ENCODE data around the gene CCDC187.
"Not testable (repeated sequence)": the region's sequence is repeated elsewhere in the genome, so short reads cannot be mapped to it uniquely, and the experiment has no call there.

Gene CCDC187

DNA sequence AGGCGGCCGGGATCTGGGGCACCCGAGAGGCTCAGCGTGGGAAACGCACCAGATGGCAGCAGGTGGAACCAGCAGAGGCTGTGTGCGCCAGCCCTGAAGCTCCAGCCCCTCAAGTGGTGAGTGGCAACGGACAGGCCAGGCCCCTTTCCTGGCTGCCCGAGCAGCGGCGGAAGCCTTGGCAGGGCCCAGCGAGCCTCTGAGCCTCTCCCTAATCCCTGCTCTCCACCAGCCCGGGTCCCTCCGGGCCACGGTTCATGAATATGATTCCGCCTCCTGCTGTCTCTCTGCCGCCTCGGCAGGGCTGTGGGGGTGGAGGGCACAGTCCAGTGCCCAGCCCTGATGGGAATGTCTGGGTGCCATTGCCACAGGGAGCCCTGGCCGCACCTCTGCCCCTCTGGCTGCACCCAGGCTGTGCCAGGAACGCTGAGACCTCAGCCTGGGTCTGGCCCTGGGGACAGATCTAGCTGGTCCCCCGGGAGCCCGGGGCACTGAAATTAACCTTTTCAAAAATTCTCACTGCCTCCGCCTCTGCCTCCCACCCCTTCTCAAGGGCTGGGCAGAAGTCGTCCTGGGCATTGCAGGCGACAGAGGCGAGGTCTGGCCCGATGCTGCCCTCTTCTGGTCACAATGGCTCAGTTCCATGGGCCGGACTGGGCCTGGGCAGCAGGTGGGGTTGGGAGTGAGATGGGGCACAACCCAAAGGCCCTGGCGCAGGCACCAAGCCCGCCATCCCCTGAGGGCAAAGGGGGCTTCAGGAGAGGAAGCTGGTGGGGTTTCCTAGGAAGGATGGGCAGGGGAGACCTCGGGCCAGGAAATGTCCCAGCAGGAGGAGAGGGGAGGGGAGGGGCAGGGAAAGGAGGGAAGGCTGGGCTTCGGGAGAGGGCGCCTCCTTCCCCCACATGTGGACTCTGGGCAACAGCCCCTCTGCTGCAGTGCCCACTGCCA lies 20.3 kb downstream of the CCDC187 start:
- peak; percentile 61 for DNase-seq

DNA sequence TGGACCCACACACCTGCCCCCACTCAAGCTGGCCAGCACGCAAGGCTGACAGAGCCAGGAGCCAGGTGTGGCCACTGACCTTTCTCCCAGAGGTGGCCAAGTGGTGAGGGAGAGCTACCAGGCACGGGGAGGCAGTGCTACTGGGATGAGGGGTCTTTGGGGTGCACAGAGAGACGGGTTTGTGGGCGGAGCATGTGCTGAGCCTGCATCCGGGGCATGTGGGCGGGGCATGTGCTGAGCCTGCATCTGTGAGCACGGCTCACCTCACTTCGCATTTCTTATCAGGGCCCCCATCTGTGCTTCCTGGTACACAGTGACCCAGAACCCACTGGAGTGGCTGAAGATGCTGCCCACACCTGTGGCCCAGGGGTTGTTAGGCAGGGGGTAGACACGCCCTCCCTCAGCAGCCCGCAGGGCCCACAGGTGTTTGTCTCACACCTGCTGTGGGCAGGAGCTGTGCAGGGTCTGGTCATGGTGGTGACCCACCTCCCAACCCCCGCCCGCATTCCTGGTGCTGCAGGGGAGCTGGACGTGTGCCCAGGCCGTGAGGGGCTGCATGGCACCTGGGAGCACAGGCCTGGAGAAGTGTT lies 21.5 kb downstream of the CCDC187 start:
- DNase-seq, result peak; percentile 26

DNA sequence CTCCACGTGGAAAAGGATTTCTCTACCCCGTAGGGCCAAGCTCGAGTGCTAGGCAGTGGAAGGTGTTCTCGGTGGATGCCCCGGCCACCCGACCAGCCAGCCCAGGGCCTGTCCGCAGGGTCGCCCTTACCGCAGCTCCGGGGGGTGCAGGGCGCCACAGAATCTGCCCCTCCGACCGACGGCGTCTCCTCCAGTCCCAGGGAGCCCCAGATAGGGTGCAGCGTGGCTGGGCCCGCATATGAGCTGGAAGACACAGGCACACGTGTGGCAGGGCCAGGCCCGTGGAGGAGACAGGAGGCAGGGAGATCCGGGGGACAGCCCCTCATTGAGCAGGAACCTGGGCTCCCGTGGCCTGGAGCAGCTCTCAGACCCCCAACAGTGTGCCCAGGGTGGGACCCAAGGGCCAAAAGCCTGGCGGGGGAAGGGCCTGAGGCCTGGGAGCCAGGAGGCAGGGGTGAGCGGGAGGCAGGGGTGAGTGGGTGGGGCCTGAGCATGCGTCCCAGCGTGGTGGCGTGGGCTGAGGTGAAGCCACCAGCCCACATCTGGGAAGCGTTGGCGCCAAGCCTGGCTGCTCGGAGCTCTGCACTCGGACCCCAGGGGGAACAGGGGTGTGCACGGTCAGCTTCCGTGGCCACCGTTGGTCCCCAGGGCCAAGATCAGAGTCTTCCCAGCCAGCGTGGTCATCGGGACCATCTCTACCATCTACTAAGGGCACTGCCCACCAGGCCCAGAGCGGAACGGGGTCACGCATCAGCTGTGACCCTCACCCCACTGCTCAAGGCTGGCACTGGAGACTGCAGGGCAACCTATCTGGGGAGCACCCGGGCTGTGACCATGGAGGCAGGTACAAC lies 22.2 kb downstream of the CCDC187 start:
- DNase-seq, result no peak

DNA sequence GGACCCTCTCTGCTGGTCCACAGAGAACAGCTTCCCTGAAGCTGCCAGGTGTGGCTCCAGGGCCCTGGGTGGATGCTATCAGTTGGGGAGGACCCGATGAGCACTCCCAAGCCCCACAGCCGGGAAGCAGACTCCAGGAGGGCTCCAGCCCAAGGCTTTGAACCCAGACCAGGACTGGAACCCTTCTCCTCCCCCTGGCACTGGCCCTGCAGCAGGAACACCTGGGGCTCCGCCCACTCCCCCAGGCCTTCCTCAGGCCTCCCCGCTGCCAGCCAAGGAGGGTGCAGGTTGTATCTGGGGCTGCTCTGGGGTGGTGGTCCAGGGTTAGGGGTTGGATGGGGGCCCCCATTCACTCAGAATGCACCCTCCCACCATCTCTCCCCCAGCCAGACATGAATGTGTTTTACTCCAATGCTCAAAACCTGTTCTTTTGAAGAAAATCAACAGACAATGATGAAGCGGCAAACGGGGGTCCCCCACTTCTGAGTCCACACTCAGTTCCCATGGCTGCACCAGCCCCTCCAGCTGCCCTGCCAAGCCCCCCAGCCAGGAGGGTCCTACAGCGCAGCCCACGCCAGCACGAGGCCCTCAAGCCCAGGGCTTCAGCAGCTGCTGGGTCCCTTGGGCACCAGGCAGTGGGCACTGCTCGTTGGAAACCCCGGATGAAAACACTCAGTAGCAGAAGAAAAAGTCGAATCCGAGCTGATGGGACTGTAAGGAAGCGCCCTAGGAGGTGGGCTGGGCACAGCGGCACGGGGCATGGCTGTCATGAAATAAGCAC lies 23.2 kb downstream of the CCDC187 start:
- DNase-seq, result no peak

DNA sequence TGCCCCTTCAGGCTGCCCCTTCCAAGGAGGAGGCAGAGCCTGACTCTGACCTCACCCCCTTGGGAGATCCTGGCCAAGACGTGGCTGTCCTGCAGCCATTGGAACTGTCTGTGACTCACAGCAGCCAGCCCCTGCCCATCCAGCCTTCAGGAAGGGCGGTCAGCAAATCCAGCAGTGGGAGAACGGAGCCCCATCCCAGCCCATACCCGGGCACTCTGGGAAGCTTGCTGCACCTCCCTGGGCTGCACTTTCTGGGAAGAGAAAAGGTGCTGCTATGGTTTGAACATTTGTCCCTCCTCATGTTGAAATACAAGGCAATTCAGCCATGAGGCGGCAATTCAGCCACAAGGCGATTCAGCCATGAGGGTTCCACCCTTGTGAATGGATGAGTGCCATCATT lies 24.4 kb downstream of the CCDC187 start:
- DNase-seq, result no peak

DNA sequence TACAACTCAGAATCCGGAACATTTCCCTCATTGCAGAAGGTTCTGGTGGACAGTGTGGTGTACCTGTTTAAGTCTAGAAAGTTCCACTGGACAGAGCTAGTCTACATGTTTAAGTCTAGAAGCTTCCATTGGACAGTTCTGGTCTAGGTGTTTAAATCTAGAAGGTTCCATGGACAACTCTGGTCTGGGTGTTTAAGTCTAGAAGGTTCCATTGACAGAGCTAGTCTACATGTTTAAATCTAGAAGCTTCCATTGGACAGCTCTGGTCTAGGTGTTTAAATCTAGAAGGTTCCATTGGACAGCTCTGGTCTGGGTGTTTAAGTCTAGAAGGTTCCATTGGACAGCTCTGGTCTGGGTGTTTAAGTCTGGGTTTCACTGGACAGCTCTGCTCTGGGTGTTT lies 25.0 kb downstream of the CCDC187 start:
- no peak for DNase-seq

DNA sequence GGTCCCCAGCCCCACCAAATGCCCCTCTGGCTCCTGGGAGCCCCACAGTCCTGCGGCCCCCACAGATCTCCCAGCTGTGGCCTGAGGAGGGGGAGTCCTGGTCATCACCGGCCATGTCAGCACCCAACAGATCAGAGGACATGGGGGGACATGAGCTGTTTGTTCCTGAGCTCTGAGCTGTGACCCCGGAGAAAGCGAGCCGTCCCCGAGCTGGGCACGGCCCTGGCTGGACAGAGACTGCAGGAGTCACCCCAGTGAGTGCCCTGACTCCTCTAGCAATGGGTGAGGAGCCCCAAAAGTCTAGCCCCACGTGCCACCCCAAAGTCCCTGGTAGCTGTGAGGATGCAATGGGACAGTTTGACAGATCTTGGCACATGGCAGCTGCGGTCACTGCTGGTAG lies 25.7 kb downstream of the CCDC187 start:
- DNase-seq, result no peak

DNA sequence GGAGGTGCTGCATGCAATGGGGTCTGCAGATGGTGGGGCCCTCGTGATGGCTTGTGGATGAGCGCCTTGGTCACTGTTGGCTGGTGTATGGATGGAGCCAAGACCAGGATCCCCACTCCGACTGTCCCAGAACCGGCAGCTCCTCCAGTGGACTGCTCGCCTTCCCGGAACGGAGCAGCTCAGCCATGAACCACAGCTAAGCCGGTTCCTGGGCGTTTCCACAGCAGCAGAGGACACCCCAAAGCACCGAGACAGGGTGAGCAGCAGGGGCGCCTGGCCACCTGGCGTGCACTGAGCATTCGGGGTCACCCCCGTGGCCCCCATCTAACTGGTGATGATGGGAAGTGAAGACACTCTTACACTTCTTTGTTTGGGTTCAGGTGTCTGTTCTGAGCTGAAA lies 26.1 kb downstream of the CCDC187 start:
- DNase-seq, result no peak

DNA sequence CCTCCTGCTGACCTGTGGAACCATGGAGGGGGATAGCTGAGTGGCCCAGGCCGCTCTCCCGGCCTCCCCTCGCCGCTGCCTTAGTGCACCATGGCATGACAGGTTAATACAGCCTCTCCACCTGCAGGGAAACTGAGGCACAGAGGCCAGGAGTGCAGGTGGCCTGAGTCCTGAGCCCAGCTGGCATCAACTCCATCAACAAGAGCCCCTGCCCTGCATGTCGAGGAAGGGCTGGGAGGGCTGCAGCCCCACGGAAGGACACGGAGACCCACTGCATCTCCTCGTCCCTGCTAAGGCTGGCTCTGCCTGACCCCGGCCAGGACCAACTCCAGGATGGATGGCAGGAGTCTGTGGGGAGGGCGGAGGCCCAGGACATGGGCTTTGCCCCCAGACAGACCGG lies 27.2 kb downstream of the CCDC187 start:
- no peak for DNase-seq

DNA sequence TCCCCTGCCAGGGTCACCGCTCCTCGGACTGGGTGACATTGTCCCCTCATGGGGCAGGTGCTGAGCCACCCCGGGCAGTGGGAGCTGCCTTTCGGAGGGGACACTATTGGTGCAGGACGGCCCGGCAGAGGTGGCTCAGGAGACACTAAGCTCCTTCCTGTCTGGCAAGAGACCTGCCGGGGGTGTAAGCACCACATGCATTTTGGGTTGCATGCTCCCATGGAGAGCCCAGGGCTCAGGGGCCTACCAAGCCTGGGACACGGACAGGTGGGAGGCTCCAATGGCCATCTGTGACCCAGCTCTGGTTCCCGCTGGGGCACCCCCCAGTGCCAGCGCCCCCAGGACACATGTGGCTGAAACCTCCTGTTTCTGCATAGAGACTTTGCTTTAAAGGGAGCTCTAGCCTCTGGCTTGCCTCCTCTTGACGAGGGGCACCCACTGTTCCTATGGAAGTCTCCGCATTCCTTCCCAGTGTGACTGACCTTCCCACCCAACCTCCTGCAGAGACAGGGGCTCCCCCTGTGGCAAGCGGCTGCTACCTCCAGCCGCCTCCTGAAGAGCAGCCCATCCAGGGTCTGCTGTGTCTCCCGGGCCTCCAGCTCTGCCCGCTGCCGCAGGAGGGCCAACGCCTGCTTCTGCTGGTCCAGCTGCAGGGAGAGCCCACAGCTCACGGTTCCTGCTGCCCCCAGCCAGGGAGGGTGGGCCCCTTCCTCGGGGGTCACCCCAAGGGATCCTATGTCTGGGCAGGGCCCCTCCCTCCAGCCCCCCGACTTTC lies 28.1 kb downstream of the CCDC187 start:
- DNase-seq, result no peak

DNA sequence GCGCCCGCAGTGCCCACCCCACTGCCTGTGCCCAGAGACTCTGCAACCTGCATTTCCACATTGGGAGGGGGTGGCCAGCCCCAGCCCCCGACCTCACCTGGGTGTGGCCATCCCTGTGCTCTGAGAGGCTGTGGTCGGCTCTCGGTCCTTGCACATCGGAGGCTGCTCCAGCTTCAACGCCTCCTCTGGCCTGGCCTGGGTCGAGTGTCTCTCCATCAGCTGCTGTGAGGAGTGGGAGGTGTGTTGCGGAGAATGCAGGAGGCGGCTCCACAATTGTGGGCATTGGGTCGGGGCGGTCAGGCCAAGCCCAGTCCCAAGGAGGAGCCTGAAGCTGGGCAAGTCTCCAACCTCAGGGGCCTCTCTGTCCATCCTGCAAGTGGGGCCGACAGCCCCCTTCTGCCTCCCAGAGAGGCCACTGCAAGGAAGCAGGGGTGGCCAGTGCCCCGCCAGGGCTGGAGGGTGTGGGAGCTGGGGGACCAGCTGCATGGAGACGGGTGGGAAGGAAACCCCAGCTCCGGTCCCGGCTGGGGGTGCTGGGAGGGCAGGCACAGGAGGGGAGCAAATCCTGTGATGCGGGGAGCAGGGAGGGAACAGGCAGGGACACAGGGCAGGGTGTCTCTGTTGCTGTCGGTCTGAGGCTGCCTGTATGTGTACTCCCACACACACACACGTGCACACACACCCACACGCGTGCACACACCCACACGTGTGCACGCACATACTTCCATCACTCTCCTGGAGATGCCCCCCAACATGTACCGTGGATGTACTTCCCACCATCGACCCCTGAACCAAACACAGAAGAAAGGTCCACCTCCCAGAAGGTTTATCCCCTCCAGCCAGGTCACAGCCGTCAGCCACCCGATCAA lies 28.9 kb downstream of the CCDC187 start:
- DNase-seq, result no peak

DNA sequence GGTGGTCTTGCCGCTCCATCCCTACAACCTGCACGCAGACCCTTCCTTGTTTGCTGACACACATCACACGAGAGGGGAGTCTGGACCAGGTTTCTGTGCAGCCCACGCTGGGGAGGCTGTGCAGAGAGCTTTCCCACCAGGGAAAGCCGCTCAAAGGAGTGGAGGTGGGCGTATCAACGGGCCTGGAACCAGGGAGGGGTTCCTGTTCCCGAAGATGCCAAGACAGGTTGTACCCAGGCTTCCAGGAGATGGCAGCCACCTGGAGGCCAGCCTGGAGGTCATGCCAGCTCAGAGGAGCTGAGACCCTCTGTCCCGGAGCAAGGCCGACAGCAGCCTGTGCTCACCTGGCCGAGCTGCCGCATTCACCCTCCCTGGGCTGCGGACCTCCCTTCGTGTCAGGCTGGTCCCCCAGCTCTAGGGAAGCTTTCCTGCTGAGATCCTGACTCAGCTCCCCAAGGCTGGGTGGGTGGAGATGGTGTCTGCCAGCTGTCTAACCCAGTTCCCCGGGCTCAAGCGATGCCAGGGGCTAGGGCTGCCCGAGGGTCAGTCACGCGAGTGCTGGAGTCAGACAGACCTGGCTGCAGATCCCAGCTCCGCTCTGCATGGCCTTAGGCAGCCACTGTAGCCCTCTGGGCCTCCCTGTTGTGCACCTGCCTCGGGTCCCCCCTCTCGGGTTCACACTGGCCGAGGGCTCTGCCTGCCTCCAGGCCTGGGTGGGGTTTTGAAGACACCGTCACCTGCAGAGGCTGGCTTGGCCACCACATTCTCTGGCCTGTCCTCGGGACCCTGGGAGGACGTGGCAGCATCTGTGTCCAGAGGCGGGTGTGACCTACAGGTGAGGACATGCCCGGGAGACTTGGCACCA lies 29.7 kb downstream of the CCDC187 start:
- DNase-seq, result no peak

DNA sequence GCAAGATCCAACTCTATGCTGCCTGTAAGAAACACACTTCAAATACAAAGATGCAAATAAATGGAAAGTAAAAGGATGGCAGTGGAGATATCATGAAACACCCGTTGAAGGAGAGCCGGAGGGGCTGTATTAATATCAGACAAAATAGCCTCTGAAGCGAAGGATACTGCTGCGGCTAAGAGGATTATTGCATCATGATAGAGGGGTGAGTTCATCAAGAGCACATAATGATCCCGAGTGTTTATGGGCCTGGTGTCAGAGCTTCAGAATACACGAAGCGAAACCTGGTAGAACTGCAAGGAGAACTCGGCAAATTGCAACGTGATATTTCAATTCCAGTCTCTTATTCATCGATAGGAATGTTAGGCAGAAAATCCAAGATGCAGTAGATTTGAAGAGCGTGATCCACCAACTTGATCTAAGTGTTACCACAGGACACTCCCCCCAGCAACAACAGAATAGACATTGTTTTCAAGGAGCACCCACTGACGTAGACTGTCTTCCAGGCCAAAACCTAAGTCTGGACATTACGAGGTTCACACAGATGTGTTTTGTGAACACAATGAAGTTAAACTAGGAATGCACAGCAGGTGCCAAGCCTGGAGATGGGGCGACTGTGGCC lies 30.5 kb downstream of the CCDC187 start:
- DNase-seq, result no peak

DNA sequence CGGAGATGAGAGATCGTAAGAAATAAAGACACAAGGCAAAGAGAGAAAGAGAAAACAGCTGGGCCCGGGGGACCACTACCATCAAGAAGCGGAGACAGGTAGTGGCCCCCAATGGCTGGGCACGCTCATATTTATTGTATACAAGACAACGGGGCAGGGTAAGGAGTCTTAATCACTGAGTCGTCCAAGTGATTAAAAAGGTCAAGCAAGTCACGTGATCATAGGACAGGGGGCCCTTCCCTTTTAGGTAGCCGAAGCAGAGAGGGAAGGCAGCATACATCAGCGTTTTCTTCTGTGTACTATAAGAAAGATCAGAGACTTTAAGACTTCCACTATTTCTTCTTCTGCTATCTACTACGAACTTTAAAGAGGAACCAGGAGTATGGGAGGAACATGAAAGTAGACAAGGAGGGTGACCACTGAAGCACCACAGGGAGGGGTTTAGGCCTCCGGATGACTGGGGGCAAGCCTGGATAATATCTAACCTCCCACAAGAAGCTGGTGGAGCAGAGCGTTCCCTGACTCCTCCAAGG lies 33.7 kb downstream of the CCDC187 start:
- DNase-seq, result no peak

DNA sequence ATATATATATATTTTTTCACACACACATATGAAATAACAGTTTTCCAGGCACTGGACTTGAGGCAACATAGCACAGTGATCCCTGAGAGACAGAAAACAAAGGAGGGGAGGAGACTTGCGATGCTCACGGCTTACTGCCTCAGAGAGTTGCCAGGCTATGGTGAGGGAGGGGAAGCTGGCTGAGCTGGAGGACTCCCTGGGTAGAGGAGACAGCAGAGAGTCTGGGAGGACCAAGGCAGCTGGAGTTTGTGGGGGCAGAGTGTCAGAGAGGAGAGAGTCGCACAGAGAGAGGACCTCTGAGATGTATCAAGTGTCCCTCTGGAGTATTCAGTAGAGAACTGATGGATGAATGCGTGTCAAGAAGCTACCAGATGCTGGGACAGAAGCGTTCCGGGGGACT lies 35.2 kb downstream of the CCDC187 start:
- no peak for DNase-seq

DNA sequence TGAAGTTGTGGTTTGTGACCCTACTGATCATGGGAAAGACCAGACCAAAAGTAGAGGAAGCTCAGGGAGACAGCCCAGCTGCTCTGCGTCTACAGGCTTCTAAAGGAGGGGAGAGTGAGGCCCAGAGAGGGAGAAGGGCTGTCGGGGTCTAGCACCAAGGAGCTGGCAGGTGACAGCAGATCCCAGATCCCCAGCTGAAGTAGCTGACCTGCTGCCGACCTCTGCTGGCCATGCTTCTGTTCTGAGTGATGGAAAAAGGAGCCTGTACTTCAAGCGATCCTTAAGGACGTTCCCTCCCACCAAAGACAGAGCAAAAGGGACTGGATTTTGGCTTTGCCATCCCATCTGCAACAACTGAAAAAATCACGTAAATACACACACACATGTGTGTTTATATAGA lies 35.6 kb downstream of the CCDC187 start:
- no peak for DNase-seq

DNA sequence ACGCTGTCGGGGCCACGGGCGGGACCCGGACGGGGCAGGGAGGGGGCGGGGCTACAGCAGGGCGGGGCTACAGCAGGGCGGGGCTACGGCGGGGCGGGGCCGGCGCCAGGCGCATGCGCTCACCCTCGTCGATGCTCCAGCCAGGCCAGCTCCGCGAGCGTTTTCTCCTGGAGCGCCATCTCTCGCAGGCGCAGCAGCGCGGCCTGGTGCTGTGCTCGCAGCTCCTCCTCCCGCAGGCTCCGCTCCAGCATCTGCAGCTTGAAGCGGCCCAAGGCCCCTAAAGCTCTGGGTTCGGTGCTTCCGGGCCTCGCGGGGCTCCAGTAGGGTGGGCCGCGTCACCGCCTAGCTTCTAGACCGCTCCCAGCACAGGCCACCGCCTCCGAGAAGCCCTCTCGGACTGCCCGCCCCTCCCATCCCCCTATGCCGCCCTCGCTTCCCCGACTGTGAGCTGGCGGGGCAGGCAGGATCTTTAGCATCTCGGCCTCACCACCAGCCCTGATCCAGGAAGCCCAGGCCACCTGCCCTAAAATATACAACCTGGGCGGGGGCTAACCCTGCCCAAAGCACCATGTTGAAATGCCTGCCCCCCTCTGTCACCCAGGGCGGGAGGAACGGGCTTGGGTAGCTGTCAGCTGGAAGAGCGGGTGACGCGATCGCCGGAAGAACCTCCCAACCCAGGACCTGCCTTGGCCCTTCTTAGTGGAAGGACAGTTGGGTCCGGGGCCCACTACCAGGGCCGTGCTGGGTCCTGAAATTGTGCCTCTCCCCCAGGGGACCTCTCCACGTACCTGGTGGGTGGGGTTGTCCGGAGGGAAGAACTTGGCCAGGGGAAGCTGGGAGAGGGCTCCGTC lies 36.4 kb downstream of the CCDC187 start:
- DNase-seq, result peak; percentile 78

DNA sequence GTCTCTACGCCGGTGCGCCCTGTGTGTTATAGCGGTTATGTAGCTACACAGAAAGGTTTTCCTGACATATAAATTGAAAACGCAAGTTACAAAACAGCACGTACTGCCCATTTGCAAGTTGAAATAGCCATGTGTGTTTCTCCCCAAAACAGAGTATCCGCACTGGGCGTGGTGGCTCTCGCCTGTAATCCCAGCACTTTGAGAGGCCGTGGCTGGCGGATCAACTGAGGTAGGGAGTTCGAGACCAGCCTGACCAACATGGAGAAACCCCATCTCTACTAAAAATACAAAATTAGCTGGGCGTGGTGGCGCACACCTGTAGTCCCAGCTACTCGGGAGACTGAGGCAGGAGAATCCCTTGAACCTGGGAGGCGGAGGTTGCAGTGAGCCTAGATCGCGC lies 37.3 kb downstream of the CCDC187 start:
- not testable (repeated sequence) for DNase-seq

All from NCI-H146 (cell line).